G401 (cell line): Measurements from ENCODE around the gene LDLR. TPM values are rescaled to one million over a fixed set of nuclear protein-coding genes. Genes with fewer than 3 reads are reported as not detected.
"Not testable (repeated sequence)": the region's sequence is repeated elsewhere in the genome, so short reads cannot be mapped to it uniquely, and the experiment has no call there.

Source experiments
- DNase-seq: peaks from one replicate; pipeline ENCODE4 v3.0.0-alpha.2; 2015; ENCODE audit warnings: low spot score
- in situ Hi-C: cut with HindIII; loops from 2 replicates; pipeline ENCODE4 v1.10.0; 2016; ENCODE audit warnings: low sequenced_read_pairs, mixed read lengths
- total RNA-seq: library from RNA; depleted of rRNA; stranded (reverse); fragments of >200 nt; shearing (Covaris generic); gene quantifications from 2 replicates; pipeline ENCODE4 v1.2.3, GENCODE V29; 2014

Gene LDLR
- total RNA-seq, 1 experiment from 2014 or later, result 38.2 TPM

- in situ Hi-C loops, result no loop called here
- no peak for DNase-seq
These were observed 42.2 kb downstream of the LDLR start for GRCh38 chr19:11131471-11131870.

DNA sequence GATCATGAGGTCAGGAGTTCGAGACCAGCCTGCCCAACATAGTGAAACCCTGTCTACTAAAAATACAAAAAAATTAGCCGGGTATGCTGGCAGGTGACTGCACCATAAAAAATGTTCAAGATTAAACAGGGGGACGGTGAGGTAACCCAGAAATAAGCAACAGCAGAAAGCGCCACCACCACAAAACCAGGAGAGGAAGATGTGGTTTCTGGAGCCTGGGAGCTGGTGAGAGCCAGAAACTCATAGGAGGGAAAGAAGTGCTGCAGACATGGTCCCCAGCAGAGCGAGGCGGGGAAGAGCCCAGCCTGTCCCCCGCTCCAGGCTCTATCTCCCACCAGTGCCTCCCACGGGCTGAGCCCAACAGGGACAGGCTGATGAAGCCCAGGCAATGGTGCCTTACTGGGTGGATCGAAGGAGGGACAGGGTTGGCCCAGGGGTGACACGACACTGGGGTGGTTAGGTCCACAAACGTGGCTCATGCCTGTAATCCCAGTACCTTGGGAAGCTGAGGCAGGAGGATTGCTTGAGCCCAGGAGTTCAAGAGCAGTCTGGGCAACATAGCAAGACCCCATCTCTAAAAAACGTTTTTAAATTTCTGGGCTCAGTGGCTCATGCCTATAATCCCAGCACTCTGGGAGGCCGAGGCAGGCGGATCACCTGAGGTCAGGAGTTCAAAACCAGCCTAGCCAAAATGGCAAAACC is 47.3 kb downstream of the LDLR start:
- in situ Hi-C loops, result no loop called here
- DNase-seq, result no peak

- peak; percentile 88 for DNase-seq
- in situ Hi-C loops, result no loop called here
These were observed 48.5 kb downstream of the LDLR start for GRCh38 chr19:11137542-11138384.

GRCh38 chr19:11138601-11139300 is 49.5 kb downstream of the LDLR start:
- no peak for DNase-seq

DNA sequence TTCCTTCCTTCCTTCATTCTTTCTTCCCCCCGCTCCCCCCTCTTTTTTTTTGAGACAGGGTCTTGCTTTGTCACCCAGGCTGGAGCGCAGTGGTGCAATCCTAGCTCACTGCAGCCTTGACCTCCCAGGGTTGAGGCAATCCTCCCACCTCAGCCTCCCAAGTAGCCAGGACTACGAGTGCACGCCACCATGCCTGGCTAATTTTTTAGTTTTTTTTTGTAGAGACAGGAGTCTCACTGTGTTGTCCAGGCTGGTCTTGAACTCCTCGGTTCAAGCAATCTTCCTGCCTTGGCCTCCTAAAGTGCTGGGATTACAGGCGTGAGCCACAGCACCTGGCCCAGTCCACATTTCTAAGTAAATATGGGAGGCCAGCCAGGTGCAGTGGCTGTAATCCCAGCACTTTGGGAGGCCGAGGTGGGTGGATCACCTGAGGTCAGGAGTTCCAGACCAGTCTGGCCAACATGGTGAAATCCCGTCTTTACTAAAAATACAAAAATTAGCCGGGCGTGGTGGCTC is 50.8 kb downstream of the LDLR start:
- in situ Hi-C loops, DNase-seq: not testable (repeated sequence)

More at GRCh38 chr19:11138601-11139300, 49.5 kb downstream of the LDLR start:
- in situ Hi-C loops, result no loop called here

- in situ Hi-C loops, result no loop called here
- DNase-seq, result no peak
These were observed 51.6 kb downstream of the LDLR start for GRCh38 chr19:11140896-11141295.

DNA sequence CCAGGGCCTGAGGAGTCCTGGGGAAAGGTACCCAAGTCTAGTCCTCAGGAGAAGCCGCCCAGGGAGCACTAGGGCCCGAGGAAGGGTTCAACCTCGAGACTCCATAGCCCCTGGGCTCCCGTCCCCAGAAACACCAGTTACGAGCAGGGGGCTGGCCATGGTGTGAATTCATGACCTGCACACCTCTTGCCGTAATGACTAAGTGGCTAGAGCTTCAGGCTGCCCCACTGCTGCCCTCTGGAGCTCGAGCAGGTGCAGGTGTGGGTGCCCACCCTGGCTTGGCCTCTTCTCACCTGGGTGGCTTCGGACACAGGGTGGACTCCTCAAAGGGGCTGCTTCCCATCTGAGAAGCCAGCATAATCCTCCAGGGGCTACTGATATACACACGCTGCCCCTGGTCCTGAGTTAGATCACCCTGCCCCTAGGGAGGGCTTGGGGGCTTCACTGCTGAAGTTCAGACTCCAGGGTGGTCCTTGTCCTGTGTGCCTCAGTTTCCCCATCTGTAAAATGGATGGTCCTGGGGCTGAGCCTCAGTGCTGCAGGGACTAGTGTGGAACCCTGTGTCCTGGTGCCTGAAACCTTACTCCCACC is 52.8 kb downstream of the LDLR start:
- DNase-seq, result no peak
- in situ Hi-C loops, result no loop called here

DNA sequence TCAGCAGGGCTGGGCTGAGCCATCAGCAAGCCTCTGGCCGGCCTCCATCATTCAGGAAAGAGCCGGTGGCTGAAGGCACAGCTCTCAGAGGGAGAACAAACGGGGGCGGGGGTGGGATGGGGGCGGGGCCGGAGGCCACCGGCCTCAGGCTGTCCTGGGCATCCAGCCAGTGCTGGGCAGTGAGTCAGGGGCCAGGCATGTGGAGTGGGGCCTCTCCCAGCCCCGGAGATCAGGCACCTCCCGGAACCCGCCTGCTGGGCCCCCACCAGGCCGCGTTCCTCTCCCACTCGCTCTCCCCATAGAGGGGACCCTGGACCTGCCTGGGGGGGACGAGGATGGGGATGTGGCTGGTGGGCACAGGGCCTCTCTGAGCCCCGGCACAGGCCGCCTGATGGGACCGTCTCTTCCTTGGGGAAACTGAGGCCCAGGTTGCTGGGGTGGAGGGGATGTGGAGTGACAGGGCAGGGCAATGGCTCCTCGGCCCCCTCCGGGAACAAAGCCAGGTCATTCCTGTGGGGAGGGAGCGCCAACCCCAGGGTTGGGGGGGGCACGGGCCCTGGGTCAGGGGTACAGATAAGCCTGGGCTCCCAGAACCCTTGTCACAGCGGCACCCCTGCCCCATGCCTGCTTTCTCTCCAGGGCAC is 53.4 kb downstream of the LDLR start:
- in situ Hi-C loops, result no loop called here
- DNase-seq, result peak; percentile 27

- in situ Hi-C loops, result no loop called here
- no peak for DNase-seq
These were observed 56.3 kb downstream of the LDLR start for GRCh38 chr19:11145536-11145924.

- in situ Hi-C loops, result no loop called here
These were observed 58.7 kb downstream of the LDLR start for GRCh38 chr19:11148001-11148400.

DNA sequence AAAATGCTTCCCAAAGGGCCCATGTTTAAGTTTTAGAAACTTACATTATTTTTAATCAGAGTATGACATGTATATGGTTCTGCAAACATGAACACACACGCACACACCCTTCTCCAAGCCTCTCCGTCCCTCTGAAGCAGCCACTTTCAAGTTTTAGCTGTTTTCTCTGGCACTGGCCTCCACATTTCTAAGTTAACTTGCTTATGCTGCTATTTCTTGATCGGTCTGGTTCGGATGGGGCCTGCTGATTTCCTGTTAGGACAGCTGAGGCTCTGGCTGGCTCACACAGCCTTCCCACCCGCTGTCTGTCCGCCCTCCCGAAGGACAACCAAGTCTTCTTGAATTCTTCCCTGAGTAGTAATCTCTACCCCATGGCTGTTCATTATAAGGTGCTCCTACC is 61.9 kb downstream of the LDLR start:
- in situ Hi-C loops, result no loop called here
- no peak for DNase-seq

More at GRCh38 chr19:11148001-11148400, 58.7 kb downstream of the LDLR start:
- DNase-seq, result no peak

DNA sequence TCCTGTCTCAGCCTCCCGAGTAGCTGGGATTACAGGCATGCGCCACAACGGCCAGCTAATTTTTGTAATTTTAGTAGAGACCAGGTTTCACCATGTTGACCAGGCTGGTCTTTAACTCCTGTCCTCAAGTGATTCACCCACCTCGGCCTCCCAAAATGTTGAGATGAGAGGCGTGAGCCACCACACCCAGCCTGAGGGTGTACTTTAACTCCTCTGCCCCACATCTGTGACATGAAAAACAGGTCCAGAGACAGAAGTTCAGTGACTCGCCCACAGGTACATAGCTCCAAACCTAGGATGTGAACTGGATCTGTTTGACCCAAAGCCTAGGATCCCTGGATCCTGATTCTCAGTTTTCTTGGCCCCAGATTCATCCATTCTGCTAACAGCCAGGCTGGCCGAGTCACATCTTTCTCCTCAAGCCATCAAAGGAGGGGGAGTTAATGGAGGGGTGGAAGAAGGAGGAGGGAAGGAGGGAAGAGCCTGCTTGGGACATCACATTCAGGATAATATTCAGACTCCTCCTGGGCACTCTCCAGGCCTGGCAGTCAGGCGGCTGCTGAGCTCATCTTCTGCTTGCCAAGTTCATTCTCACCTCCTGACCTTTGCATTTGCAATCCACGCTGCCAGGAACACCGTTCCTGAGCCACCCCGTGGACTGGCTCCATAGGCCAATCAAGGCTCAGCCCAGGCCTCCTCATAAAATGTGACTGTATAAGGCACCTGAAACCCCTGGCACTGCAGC is 63.2 kb downstream of the LDLR start:
- in situ Hi-C loops, result no loop called here
- no peak for DNase-seq

GRCh38 chr19:11154683-11155047 is 65.4 kb downstream of the LDLR start:
- DNase-seq, result no peak
- in situ Hi-C loops, result no loop called here

GRCh38 chr19:11155373-11156120 is 66.3 kb downstream of the LDLR start, which contains the start of gene SPC24:
Gene SPC24, minus strand, starts transcription at chr19:11155782. Its CDS starts 6 bp downstream, at chr19:11155776.
- in situ Hi-C loops, result no loop called here
- DNase-seq, result peak; percentile 100

DNA sequence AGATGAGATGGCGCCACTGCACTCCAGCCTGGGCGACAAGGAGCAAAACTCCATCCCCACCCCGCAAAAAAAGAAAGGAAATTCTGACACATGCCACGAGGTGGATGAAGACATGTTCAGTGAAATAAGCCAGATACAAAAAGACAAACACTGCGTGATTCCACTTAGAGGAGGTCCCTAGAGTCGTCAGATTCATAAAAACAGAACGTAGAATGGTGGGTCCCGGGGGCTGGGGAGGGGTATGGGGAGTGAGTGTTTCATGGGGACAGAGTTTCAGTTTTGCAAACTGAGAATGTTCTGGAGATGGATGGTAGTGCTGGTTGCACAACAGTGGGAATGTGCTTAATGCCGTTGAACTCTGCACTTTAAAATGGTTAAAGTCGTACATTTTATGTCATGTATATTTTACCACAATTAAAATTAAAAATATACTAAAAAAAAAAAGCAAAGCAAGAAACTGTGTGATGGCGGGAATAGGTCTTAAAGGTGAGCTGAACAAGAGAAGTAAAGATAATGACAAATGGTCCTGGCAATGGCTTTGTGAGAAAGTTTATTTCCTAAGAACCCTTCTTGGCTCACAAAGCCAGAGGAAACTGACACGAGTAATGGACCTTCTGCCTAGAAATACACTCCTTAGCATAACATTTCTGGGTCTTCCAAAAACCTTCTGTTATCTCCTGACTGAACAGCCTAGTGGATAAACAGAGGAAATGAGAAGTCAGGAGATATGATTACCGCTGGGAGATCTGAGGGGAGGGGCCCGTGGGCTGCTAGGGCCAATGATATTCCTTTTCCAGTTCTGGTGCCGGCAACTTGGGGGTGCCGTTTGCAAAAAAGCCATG is 70.6 kb downstream of the LDLR start:
- DNase-seq, result no peak
- in situ Hi-C loops, result no loop called here

DNA sequence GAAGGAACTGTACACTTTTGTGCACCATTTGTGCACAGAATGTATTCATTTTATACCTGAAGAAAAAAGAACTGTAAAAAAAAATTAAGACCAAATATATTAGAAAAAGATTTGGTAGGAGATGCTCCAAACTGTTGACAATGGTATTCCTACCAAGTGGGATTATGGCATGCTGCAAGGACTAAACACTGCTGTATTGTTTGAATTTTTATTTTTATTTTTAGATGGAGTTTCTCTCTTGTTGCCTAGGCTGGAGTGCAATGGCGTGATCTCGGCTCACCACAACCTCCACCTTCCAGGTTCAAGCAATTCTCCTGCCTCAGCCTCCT is 71.1 kb downstream of the LDLR start:
- in situ Hi-C loops, DNase-seq: not testable (repeated sequence)

DNA sequence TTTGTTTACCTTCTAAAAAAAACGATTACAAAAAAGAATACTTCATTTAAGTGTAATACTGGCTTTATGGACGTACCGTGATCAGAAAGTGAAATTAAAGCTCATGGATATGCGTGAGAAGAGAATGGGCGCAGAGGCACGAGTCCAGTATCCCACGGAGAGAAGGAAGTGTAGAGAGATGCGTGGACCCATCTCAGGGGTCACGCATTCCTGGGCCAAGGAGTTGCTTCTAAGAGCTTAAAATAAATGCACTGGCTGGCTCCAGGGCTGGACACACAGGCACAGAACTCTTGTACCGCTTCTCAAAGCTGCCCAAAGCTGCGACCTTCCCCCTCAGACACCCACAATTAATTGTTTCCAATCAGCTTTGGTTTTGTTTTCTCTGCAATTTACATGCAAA is 75.0 kb downstream of the LDLR start:
- in situ Hi-C loops, result no loop called here
- DNase-seq, result no peak
